NT2/D1 (cell line): Measurements from ENCODE around the gene WDR1.

Experiments
- DNase-seq: peaks from one replicate; pipeline ENCODE4 v3.0.0-alpha.2; 2011; ENCODE audit warnings: low read depth, low spot score
- H3K27me3 ChIP-seq: 2 replicates; pipeline ENCODE4 v1.6.0; 2011; ENCODE audit warnings: mild to moderate bottlenecking; ENCODE audit not compliant: insufficient read length, insufficient read depth
- H3K36me3 ChIP-seq: 2 replicates; pipeline ENCODE4 v1.6.1; 2011; ENCODE audit warnings: mild to moderate bottlenecking, low read length, mixed read lengths; ENCODE audit not compliant: insufficient read depth, insufficient read length
- H3K4me1 ChIP-seq: 2 replicates; pipeline ENCODE4 v1.5.1; 2011; ENCODE audit not compliant: insufficient read depth, insufficient read length
- H3K4me3 ChIP-seq: 2 replicates; pipeline ENCODE4 v1.5.1; 2011; ENCODE audit warnings: low read depth; ENCODE audit not compliant: insufficient read length
- H3K9ac ChIP-seq: 2 replicates; pipeline ENCODE4 v1.6.0; 2011; ENCODE audit warnings: low read depth; ENCODE audit not compliant: insufficient read length
- H3K9me3 ChIP-seq: 2 replicates; pipeline ENCODE4 v1.5.1; 2011; ENCODE audit warnings: mild to moderate bottlenecking, low read length; ENCODE audit not compliant: insufficient read depth
- SUZ12 ChIP-seq: IDR thresholded peaks from 2 replicates; pipeline ENCODE4 v1.6.1; 2011; ENCODE audit not compliant: insufficient read length, insufficient read depth; ENCODE audit errors: extremely low read depth
- YY1 ChIP-seq: IDR thresholded peaks from 2 replicates; pipeline ENCODE4 v1.6.1; 2011; ENCODE audit not compliant: insufficient read length, insufficient read depth
- ZNF274 ChIP-seq: IDR thresholded peaks from 2 replicates; pipeline ENCODE4 v1.6.1; 2011; ENCODE audit warnings: mild to moderate bottlenecking, low read depth, low read length

Gene WDR1

GRCh38 chr4:10144479-10144878 is 27.9 kb upstream of the WDR1 start:
- no peaks in the 10 kb centered on the region for H3K36me3 ChIP-seq

GRCh38 chr4:10143171-10143570 is 26.6 kb upstream of the WDR1 start:
- TF ChIP-seq SUZ12 (no peak), YY1 (no peak), ZNF274 (no peak)
- no peaks in the 10 kb centered on the region for H3K36me3 ChIP-seq
- no peaks in the 10 kb centered on the region for H3K4me1 ChIP-seq
- DNase-seq = no peak
- no peak overlapping the region for H3K9ac ChIP-seq
- H3K4me3 ChIP-seq = no peak overlapping the region
- H3K27me3 ChIP-seq = no peaks in the 10 kb centered on the region
- H3K9me3 ChIP-seq = no peaks in the 10 kb centered on the region

More at GRCh38 chr4:10144479-10144878, 27.9 kb upstream of the WDR1 start:
- no peak for DNase-seq
- Histone ChIP-seq H3K9me3 (no peaks in the 10 kb centered on the region), H3K9ac (no peak overlapping the region), H3K4me3 (no peak overlapping the region), H3K4me1 (no peaks in the 10 kb centered on the region), H3K27me3 (no peaks in the 10 kb centered on the region)
- no peak for TF ChIP-seq YY1
- no peak for TF ChIP-seq ZNF274
- no peak for TF ChIP-seq SUZ12

GRCh38 chr4:10140866-10141759 is 24.5 kb upstream of the WDR1 start:
- no peaks in the 10 kb centered on the region for H3K36me3 ChIP-seq
- peak; percentile 9 for DNase-seq
- H3K9me3 ChIP-seq = no peaks in the 10 kb centered on the region
- H3K4me3 ChIP-seq = no peak overlapping the region
- H3K27me3 ChIP-seq = no peaks in the 10 kb centered on the region
- H3K9ac ChIP-seq = no peak overlapping the region
- TF ChIP-seq YY1 (no peak), SUZ12 (no peak), ZNF274 (no peak)
- H3K4me1 ChIP-seq = no peaks in the 10 kb centered on the region

GRCh38 chr4:10139518-10139917 is 22.9 kb upstream of the WDR1 start:
- Histone ChIP-seq H3K4me1 (no peaks in the 10 kb centered on the region), H3K27me3 (no peaks in the 10 kb centered on the region), H3K36me3 (no peaks in the 10 kb centered on the region), H3K9me3 (no peaks in the 10 kb centered on the region), H3K4me3 (no peak overlapping the region), H3K9ac (no peak overlapping the region)
- no peak for DNase-seq
- no peak for TF ChIP-seq ZNF274
- no peak for TF ChIP-seq YY1
- TF ChIP-seq SUZ12 = no peak

- Histone ChIP-seq H3K4me3 (no peak overlapping the region), H3K27me3 (no peaks in the 10 kb centered on the region), H3K4me1 (no peaks in the 10 kb centered on the region), H3K9ac (no peak overlapping the region), H3K36me3 (no peaks in the 10 kb centered on the region), H3K9me3 (no peaks in the 10 kb centered on the region; the same call in 1 of the 2 replicates)
- TF ChIP-seq SUZ12 (no peak), ZNF274 (no peak), YY1 (no peak)
- no peak for DNase-seq
These were observed 18.7 kb upstream of the WDR1 start for GRCh38 chr4:10135260-10135659.

GRCh38 chr4:10134141-10134540 is 17.5 kb upstream of the WDR1 start:
- Histone ChIP-seq H3K9me3 (no peaks in the 10 kb centered on the region; the same call in 1 of the 2 replicates), H3K4me1 (no peaks in the 10 kb centered on the region), H3K27me3 (no peaks in the 10 kb centered on the region), H3K4me3 (no peak overlapping the region), H3K9ac (no peak overlapping the region), H3K36me3 (no peaks in the 10 kb centered on the region)
- no peak for TF ChIP-seq SUZ12
- TF ChIP-seq YY1 = no peak
- TF ChIP-seq ZNF274 = no peak
- DNase-seq = no peak

GRCh38 chr4:10131202-10131601 is 14.6 kb upstream of the WDR1 start:
- TF ChIP-seq SUZ12 (no peak), YY1 (no peak), ZNF274 (no peak)
- H3K4me3 ChIP-seq = no peak overlapping the region
- DNase-seq = no peak
- no peaks in the 10 kb centered on the region for H3K36me3 ChIP-seq
- no peak overlapping the region for H3K9ac ChIP-seq
- no peaks in the 10 kb centered on the region for H3K27me3 ChIP-seq
- H3K4me1 ChIP-seq = no peaks in the 10 kb centered on the region
- no peaks in the 10 kb centered on the region; the same call in 1 of the 2 replicates for H3K9me3 ChIP-seq
